ENCODE data around the gene TMEM163. TPM values are rescaled to one million over a fixed set of nuclear protein-coding genes. Genes with fewer than 3 reads are reported as not detected.
A peak's percentile ranks its signal among the peaks of the same experiment; 100 is the strongest.

The TMEM163 gene
- total RNA-seq, 2 donors from 2014 or later = 0.93 to 2.6 TPM

- no peak overlapping the region for H3K27ac Mint-ChIP-seq
- ATAC-seq (no peak), DNase-seq (ENCODE audit: low spot score) (no peak)
- no peaks in the 10 kb centered on the region for H3K9me3 Mint-ChIP-seq
- H3K4me1 Mint-ChIP-seq (ENCODE audit: low read depth in 2 of 2) = no peaks in the 10 kb centered on the region
- H3K4me3 Mint-ChIP-seq = no peak overlapping the region
- H3K27me3 Mint-ChIP-seq = no peaks in the 10 kb centered on the region
- H3K36me3 Mint-ChIP-seq = no peaks in the 10 kb centered on the region
Measured at GRCh38 chr2:134553657-134554056, 165.1 kb downstream of the TMEM163 start.

GRCh38 chr2:134550566-134551164, 168.1 kb downstream of the TMEM163 start:
- H3K4me3 Mint-ChIP-seq = no peak overlapping the region
- no peak for ATAC-seq

GRCh38 chr2:134549104-134549503, 169.7 kb downstream of the TMEM163 start:
- H3K4me1 Mint-ChIP-seq (ENCODE audit: low read depth in 2 of 2) = peaks cover 0 to 3% of the 10 kb centered on the region in 2 donors
- ATAC-seq (no peak), DNase-seq (ENCODE audit: low spot score) (no peak)
- H3K9me3 Mint-ChIP-seq = no peaks in the 10 kb centered on the region
- no peaks in the 10 kb centered on the region for H3K36me3 Mint-ChIP-seq
- no peak overlapping the region for H3K4me3 Mint-ChIP-seq
- peaks cover 3 to 5% of the 10 kb centered on the region in 2 donors for H3K27me3 Mint-ChIP-seq
- no peak overlapping the region for H3K27ac Mint-ChIP-seq

More at GRCh38 chr2:134550566-134551164, 168.1 kb downstream of the TMEM163 start:
- Mint-ChIP-seq H3K9me3 (no peaks in the 10 kb centered on the region), H3K36me3 (no peaks in the 10 kb centered on the region), H3K27ac (no peak overlapping the region), H3K4me1 (ENCODE audit: low read depth in 2 of 2) (peaks cover 0 to under 1% of the 10 kb centered on the region in 2 donors), H3K27me3 (peaks cover 0 to 2% of the 10 kb centered on the region in 2 donors)
- no peak for DNase-seq (ENCODE audit: low spot score)

GRCh38 chr2:134540990-134541389, 177.8 kb downstream of the TMEM163 start:
- peaks cover 3 to 5% of the 10 kb centered on the region in 2 donors for H3K27me3 Mint-ChIP-seq
- no peak for ATAC-seq
- H3K36me3 Mint-ChIP-seq = no peaks in the 10 kb centered on the region
- no peak overlapping the region for H3K27ac Mint-ChIP-seq
- peaks cover 0 to 3% of the 10 kb centered on the region in 2 donors for H3K4me1 Mint-ChIP-seq (ENCODE audit: low read depth in 2 of 2)
- no peak for DNase-seq (ENCODE audit: low spot score)
- H3K9me3 Mint-ChIP-seq = no peaks in the 10 kb centered on the region
- no peak overlapping the region for H3K4me3 Mint-ChIP-seq

- H3K27ac Mint-ChIP-seq = no peak overlapping the region
- no peaks in the 10 kb centered on the region for H3K27me3 Mint-ChIP-seq
- peak in 1 of 2 donors; percentile 12 for ATAC-seq
- H3K9me3 Mint-ChIP-seq = no peaks in the 10 kb centered on the region
- no peak for DNase-seq (ENCODE audit: low spot score)
- H3K4me3 Mint-ChIP-seq = no peak overlapping the region
- H3K36me3 Mint-ChIP-seq = no peaks in the 10 kb centered on the region
- H3K4me1 Mint-ChIP-seq (ENCODE audit: low read depth in 2 of 2) = no peaks in the 10 kb centered on the region
Measured at GRCh38 chr2:134539981-134540380, 178.8 kb downstream of the TMEM163 start.

- no peak overlapping the region for H3K4me3 Mint-ChIP-seq
- ATAC-seq (no peak), DNase-seq (ENCODE audit: low spot score) (no peak)
- no peaks in the 10 kb centered on the region for H3K9me3 Mint-ChIP-seq
- no peaks in the 10 kb centered on the region for H3K4me1 Mint-ChIP-seq (ENCODE audit: low read depth in 2 of 2)
- H3K27ac Mint-ChIP-seq = no peak overlapping the region
- no peaks in the 10 kb centered on the region for H3K27me3 Mint-ChIP-seq
- no peaks in the 10 kb centered on the region for H3K36me3 Mint-ChIP-seq
Measured at GRCh38 chr2:134537702-134538101, 181.1 kb downstream of the TMEM163 start.

GRCh38 chr2:134537121-134537520, 181.7 kb downstream of the TMEM163 start:
- Mint-ChIP-seq H3K4me3 (no peak overlapping the region), H3K4me1 (ENCODE audit: low read depth in 2 of 2) (no peaks in the 10 kb centered on the region), H3K27ac (no peak overlapping the region), H3K36me3 (no peaks in the 10 kb centered on the region), H3K27me3 (no peaks in the 10 kb centered on the region), H3K9me3 (no peaks in the 10 kb centered on the region)
- ATAC-seq (no peak), DNase-seq (ENCODE audit: low spot score) (no peak)

GRCh38 chr2:134536296-134536695, 182.5 kb downstream of the TMEM163 start:
- no peak for DNase-seq (ENCODE audit: low spot score)
- Mint-ChIP-seq H3K9me3 (no peaks in the 10 kb centered on the region), H3K4me1 (ENCODE audit: low read depth in 2 of 2) (no peaks in the 10 kb centered on the region), H3K4me3 (no peak overlapping the region), H3K27ac (peak overlapping the region in 1 of 2 donors; percentile 22), H3K27me3 (no peaks in the 10 kb centered on the region), H3K36me3 (no peaks in the 10 kb centered on the region)
- ATAC-seq = no peak

GRCh38 chr2:134532537-134532936, 186.3 kb downstream of the TMEM163 start:
- H3K4me3 Mint-ChIP-seq = no peak overlapping the region
- H3K27ac Mint-ChIP-seq = no peak overlapping the region
- H3K9me3 Mint-ChIP-seq = no peaks in the 10 kb centered on the region
- DNase-seq (ENCODE audit: low spot score) (no peak), ATAC-seq (no peak)
- H3K4me1 Mint-ChIP-seq (ENCODE audit: low read depth in 2 of 2) = no peaks in the 10 kb centered on the region
- H3K27me3 Mint-ChIP-seq = no peaks in the 10 kb centered on the region
- no peaks in the 10 kb centered on the region for H3K36me3 Mint-ChIP-seq

- no peaks in the 10 kb centered on the region for H3K9me3 Mint-ChIP-seq
- no peak overlapping the region for H3K27ac Mint-ChIP-seq
- no peak for ATAC-seq
- peaks cover 0 to 3% of the 10 kb centered on the region in 2 donors for H3K27me3 Mint-ChIP-seq
- H3K4me3 Mint-ChIP-seq = no peak overlapping the region
- no peak for DNase-seq (ENCODE audit: low spot score)
- no peaks in the 10 kb centered on the region for H3K36me3 Mint-ChIP-seq
- no peaks in the 10 kb centered on the region for H3K4me1 Mint-ChIP-seq (ENCODE audit: low read depth in 2 of 2)
Measured at GRCh38 chr2:134527381-134527780, 191.4 kb downstream of the TMEM163 start.

GRCh38 chr2:134522496-134523455, 196.0 kb downstream of the TMEM163 start:
- ATAC-seq (no peak), DNase-seq (ENCODE audit: low spot score) (no peak)
- no peak overlapping the region for H3K4me3 Mint-ChIP-seq
- no peak overlapping the region for H3K27ac Mint-ChIP-seq
- H3K9me3 Mint-ChIP-seq = no peaks in the 10 kb centered on the region
- no peaks in the 10 kb centered on the region for H3K4me1 Mint-ChIP-seq (ENCODE audit: low read depth in 2 of 2)
- H3K27me3 Mint-ChIP-seq = peaks cover 0 to 3% of the 10 kb centered on the region in 2 donors
- H3K36me3 Mint-ChIP-seq = no peaks in the 10 kb centered on the region

GRCh38 chr2:134518101-134518500, 200.7 kb downstream of the TMEM163 start:
- Mint-ChIP-seq H3K9me3 (no peaks in the 10 kb centered on the region), H3K4me3 (no peak overlapping the region), H3K4me1 (ENCODE audit: low read depth in 2 of 2) (no peaks in the 10 kb centered on the region), H3K27ac (no peak overlapping the region), H3K27me3 (peaks cover 0 to 3% of the 10 kb centered on the region in 2 donors), H3K36me3 (no peaks in the 10 kb centered on the region)
- no peak for ATAC-seq
- no peak for DNase-seq (ENCODE audit: low spot score)

GRCh38 chr2:134515137-134515536, 203.7 kb downstream of the TMEM163 start:
- Mint-ChIP-seq H3K27ac (no peak overlapping the region), H3K36me3 (no peaks in the 10 kb centered on the region), H3K4me1 (ENCODE audit: low read depth in 2 of 2) (no peaks in the 10 kb centered on the region), H3K9me3 (no peaks in the 10 kb centered on the region), H3K27me3 (no peaks in the 10 kb centered on the region), H3K4me3 (no peak overlapping the region)
- no peak for DNase-seq (ENCODE audit: low spot score)
- ATAC-seq = no peak

GRCh38 chr2:134513465-134513804, 205.4 kb downstream of the TMEM163 start:
- Mint-ChIP-seq H3K27ac (no peak overlapping the region), H3K4me3 (no peak overlapping the region), H3K36me3 (no peaks in the 10 kb centered on the region), H3K9me3 (no peaks in the 10 kb centered on the region), H3K4me1 (ENCODE audit: low read depth in 2 of 2) (no peaks in the 10 kb centered on the region), H3K27me3 (no peaks in the 10 kb centered on the region)
- DNase-seq (ENCODE audit: low spot score) (no peak), ATAC-seq (no peak)
